Activated T-cell treated with anti-CD3 and anti-CD28 coated beads, Interleukin-2, amount 50 U/mL, for 72 hours (primary cell): ENCODE measurements around the gene LAMA2. TPM values are rescaled to one million over a fixed set of nuclear protein-coding genes. Genes with fewer than 3 reads are reported as not detected.

ENCODE experiments used
- ATAC-seq, 2 donors: fragments of 150-1000 bp; cut with Tn5 transposase; replicated peaks in 1 of 2; 2 replicates each; pipeline ENCODE4 v1.10.0; 2021; ENCODE audit warnings: moderate library complexity in 2 of 2, mild to moderate bottlenecking in 1 of 2
- DNase-seq, 2 donors: peaks; one replicate each; pipeline ENCODE4 v3.0.0; 2021 to 2022; ENCODE audit warnings: mixed read lengths in 1 of 2
- H3K27ac Mint-ChIP-seq: one replicate; pipeline ENCODE4 v1.8.0; 2022; ENCODE audit warnings: mild to moderate bottlenecking, moderate library complexity, mixed read lengths
- H3K27me3 Mint-ChIP-seq: one replicate; pipeline ENCODE4 v1.8.0; 2022; ENCODE audit warnings: low read depth, mixed read lengths
- H3K36me3 Mint-ChIP-seq, 2 donors: one replicate each; pipeline ENCODE4 v1.8.0; 2022; ENCODE audit warnings: mixed read lengths in 2 of 2, mild to moderate bottlenecking in 1 of 2; ENCODE audit not compliant: insufficient read depth in 2 of 2
- H3K4me1 Mint-ChIP-seq: one replicate; pipeline ENCODE4 v1.8.0; 2022; ENCODE audit warnings: low read depth, mixed read lengths
- H3K4me3 Mint-ChIP-seq, 2 donors: one replicate each; pipeline ENCODE4 v1.8.0; 2022; ENCODE audit warnings: mild to moderate bottlenecking in 2 of 2, mixed read lengths in 2 of 2, moderate library complexity in 2 of 2
- H3K9me3 Mint-ChIP-seq, 2 donors: one replicate each; pipeline ENCODE4 v1.8.0; 2022; ENCODE audit warnings: mixed read lengths in 2 of 2
- total RNA-seq, 2 donors: library from RNA; stranded (reverse); gene quantifications; one replicate each; pipeline ENCODE4 v1.2.3, GENCODE V29; 2022

LAMA2 gene
- total RNA-seq, 2 donors from 2014 or later = 0.05 TPM; not detected in 1

GRCh38 chr6:129364767-129365166 is 481.8 kb downstream of the LAMA2 start:
- peaks cover 11% of the 10 kb centered on the region for H3K4me1 Mint-ChIP-seq
- peaks cover 6% of the 10 kb centered on the region for H3K27me3 Mint-ChIP-seq
- no peaks in the 10 kb centered on the region for H3K9me3 Mint-ChIP-seq
- ATAC-seq (no peak), DNase-seq (no peak)
- no peaks in the 10 kb centered on the region for H3K36me3 Mint-ChIP-seq
- H3K4me3 Mint-ChIP-seq = no peak overlapping the region
- no peak overlapping the region for H3K27ac Mint-ChIP-seq

GRCh38 chr6:129368076-129368475 is 485.1 kb downstream of the LAMA2 start:
- H3K4me1 Mint-ChIP-seq = peaks cover 17% of the 10 kb centered on the region
- no peaks in the 10 kb centered on the region for H3K9me3 Mint-ChIP-seq
- ATAC-seq (no peak), DNase-seq (no peak)
- no peaks in the 10 kb centered on the region for H3K27me3 Mint-ChIP-seq
- no peak overlapping the region for H3K27ac Mint-ChIP-seq
- H3K4me3 Mint-ChIP-seq = no peak overlapping the region
- H3K36me3 Mint-ChIP-seq = no peaks in the 10 kb centered on the region

- Mint-ChIP-seq H3K4me1 (peaks cover 17% of the 10 kb centered on the region), H3K36me3 (no peaks in the 10 kb centered on the region), H3K27me3 (no peaks in the 10 kb centered on the region), H3K4me3 (no peak overlapping the region), H3K9me3 (no peaks in the 10 kb centered on the region), H3K27ac (no peak overlapping the region)
- ATAC-seq (peak in 1 of 2 donors; percentile 39), DNase-seq (no peak)
Measured at GRCh38 chr6:129368970-129369369, 486.0 kb downstream of the LAMA2 start.

- Mint-ChIP-seq H3K36me3 (no peaks in the 10 kb centered on the region), H3K27ac (no peak overlapping the region), H3K9me3 (no peaks in the 10 kb centered on the region), H3K4me1 (peaks cover 17% of the 10 kb centered on the region), H3K4me3 (no peak overlapping the region), H3K27me3 (no peaks in the 10 kb centered on the region)
- ATAC-seq (no peak), DNase-seq (no peak)
Measured at GRCh38 chr6:129369737-129370136, 486.8 kb downstream of the LAMA2 start.

GRCh38 chr6:129370268-129370916 is 487.5 kb downstream of the LAMA2 start:
- Mint-ChIP-seq H3K36me3 (no peaks in the 10 kb centered on the region), H3K27ac (no peak overlapping the region), H3K27me3 (no peaks in the 10 kb centered on the region), H3K4me3 (peak overlapping the region in 1 of 2 donors; percentile 47), H3K9me3 (no peaks in the 10 kb centered on the region), H3K4me1 (peaks cover 17% of the 10 kb centered on the region)
- ATAC-seq = no peak
- peak; percentile 32 to 46 for DNase-seq

- DNase-seq (no peak), ATAC-seq (no peak)
- Mint-ChIP-seq H3K4me3 (no peak overlapping the region), H3K4me1 (no peaks in the 10 kb centered on the region), H3K27me3 (peaks cover 14% of the 10 kb centered on the region), H3K27ac (no peak overlapping the region), H3K36me3 (no peaks in the 10 kb centered on the region), H3K9me3 (peaks cover 0 to 2% of the 10 kb centered on the region in 2 donors)
Measured at GRCh38 chr6:129381885-129382284, 498.9 kb downstream of the LAMA2 start.

- no peak overlapping the region for H3K27ac Mint-ChIP-seq
- H3K4me3 Mint-ChIP-seq = no peak overlapping the region
- no peak for ATAC-seq
Measured at GRCh38 chr6:129382916-129383315, 500.0 kb downstream of the LAMA2 start.

GRCh38 chr6:129385117-129385516 is 502.2 kb downstream of the LAMA2 start:
- H3K4me1 Mint-ChIP-seq = no peaks in the 10 kb centered on the region
- H3K27ac Mint-ChIP-seq = no peak overlapping the region
- peaks cover 0 to 2% of the 10 kb centered on the region in 2 donors for H3K9me3 Mint-ChIP-seq
- DNase-seq = no peak
- no peak for ATAC-seq
- H3K4me3 Mint-ChIP-seq = no peak overlapping the region
- H3K36me3 Mint-ChIP-seq = no peaks in the 10 kb centered on the region
- peaks cover 14% of the 10 kb centered on the region for H3K27me3 Mint-ChIP-seq

More at GRCh38 chr6:129382916-129383315, 500.0 kb downstream of the LAMA2 start:
- Mint-ChIP-seq H3K9me3 (peaks cover 0 to 4% of the 10 kb centered on the region in 2 donors), H3K36me3 (no peaks in the 10 kb centered on the region), H3K4me1 (no peaks in the 10 kb centered on the region), H3K27me3 (peaks cover 14% of the 10 kb centered on the region)
- no peak for DNase-seq

GRCh38 chr6:129390900-129391299 is 508.0 kb downstream of the LAMA2 start:
- H3K4me3 Mint-ChIP-seq = no peak overlapping the region
- no peak overlapping the region for H3K27ac Mint-ChIP-seq
- ATAC-seq (no peak), DNase-seq (no peak)
- peaks cover 0 to 2% of the 10 kb centered on the region in 2 donors for H3K9me3 Mint-ChIP-seq
- no peaks in the 10 kb centered on the region for H3K4me1 Mint-ChIP-seq
- H3K36me3 Mint-ChIP-seq = no peaks in the 10 kb centered on the region
- no peaks in the 10 kb centered on the region for H3K27me3 Mint-ChIP-seq

GRCh38 chr6:129393654-129394053 is 510.7 kb downstream of the LAMA2 start:
- DNase-seq (no peak), ATAC-seq (no peak)
- Mint-ChIP-seq H3K9me3 (no peaks in the 10 kb centered on the region), H3K36me3 (no peaks in the 10 kb centered on the region), H3K27me3 (no peaks in the 10 kb centered on the region), H3K4me3 (no peak overlapping the region), H3K4me1 (no peaks in the 10 kb centered on the region), H3K27ac (no peak overlapping the region)

GRCh38 chr6:129398764-129399163 is 515.8 kb downstream of the LAMA2 start:
- Mint-ChIP-seq H3K36me3 (no peaks in the 10 kb centered on the region), H3K27ac (no peak overlapping the region), H3K27me3 (no peaks in the 10 kb centered on the region), H3K9me3 (no peaks in the 10 kb centered on the region), H3K4me3 (no peak overlapping the region), H3K4me1 (no peaks in the 10 kb centered on the region)
- DNase-seq = no peak
- no peak for ATAC-seq

- ATAC-seq = no peak
- Mint-ChIP-seq H3K27me3 (no peaks in the 10 kb centered on the region), H3K4me3 (no peak overlapping the region), H3K27ac (no peak overlapping the region), H3K4me1 (no peaks in the 10 kb centered on the region), H3K9me3 (no peaks in the 10 kb centered on the region), H3K36me3 (no peaks in the 10 kb centered on the region)
- no peak for DNase-seq
Measured at GRCh38 chr6:129402244-129402643, 519.3 kb downstream of the LAMA2 start.

- no peaks in the 10 kb centered on the region for H3K4me1 Mint-ChIP-seq
- DNase-seq (no peak), ATAC-seq (no peak)
- no peaks in the 10 kb centered on the region for H3K36me3 Mint-ChIP-seq
- peaks cover 0 to 3% of the 10 kb centered on the region in 2 donors for H3K9me3 Mint-ChIP-seq
- H3K27ac Mint-ChIP-seq = no peak overlapping the region
- no peak overlapping the region for H3K4me3 Mint-ChIP-seq
- no peaks in the 10 kb centered on the region for H3K27me3 Mint-ChIP-seq
Measured at GRCh38 chr6:129411092-129411491, 528.2 kb downstream of the LAMA2 start.

GRCh38 chr6:129416337-129416990 is 533.5 kb downstream of the LAMA2 start:
- DNase-seq = no peak
- Mint-ChIP-seq H3K36me3 (no peaks in the 10 kb centered on the region), H3K9me3 (no peaks in the 10 kb centered on the region), H3K27ac (no peak overlapping the region), H3K27me3 (no peaks in the 10 kb centered on the region), H3K4me3 (no peak overlapping the region), H3K4me1 (no peaks in the 10 kb centered on the region)
- ATAC-seq = no peak
